Liver (tissue), 3 donors: ENCODE measurements around the gene CCDC6.

Source experiments
- CTCF ChIP-seq: fragments of 150-350 bp; IDR thresholded peaks from 2 replicates; pipeline ENCODE4 v1.5.1; 2017; ENCODE audit warnings: improper control_type of control experiment, low read depth, low read length; ENCODE audit not compliant: missing input control
- GABPA ChIP-seq, 2 donors: IDR thresholded peaks in 1 of 2; conservative IDR thresholded peaks in 1 of 2; 2 replicates each; pipeline ENCODE4 v1.6.1; 2016; ENCODE audit warnings: antibody characterized with exemption in 2 of 2, mild to moderate bottlenecking in 1 of 2, moderate library complexity in 1 of 2
- JUND ChIP-seq, 2 donors: IDR thresholded peaks; 2 replicates each; pipeline ENCODE4 v1.6.1; 2016; ENCODE audit warnings: antibody characterized with exemption in 2 of 2
- MAX ChIP-seq: IDR thresholded peaks from 2 replicates; pipeline ENCODE4 v1.6.1; 2016; ENCODE audit warnings: antibody characterized with exemption
- RAD21 ChIP-seq, 2 donors: IDR thresholded peaks; 2 replicates each; pipeline ENCODE4 v1.6.1; 2016; ENCODE audit warnings: antibody characterized with exemption in 2 of 2, mild to moderate bottlenecking in 2 of 2
- REST ChIP-seq: IDR thresholded peaks from 2 replicates; pipeline ENCODE4 v1.6.1; 2016; ENCODE audit warnings: antibody characterized with exemption, mild to moderate bottlenecking
- RXRA ChIP-seq, 2 donors: IDR thresholded peaks; 2 replicates each; pipeline ENCODE4 v1.6.1; 2017 to 2018; ENCODE audit warnings: antibody characterized with exemption in 2 of 2, mild to moderate bottlenecking in 1 of 2
- SP1 ChIP-seq: IDR thresholded peaks from 2 replicates; pipeline ENCODE4 v1.6.1; 2018; ENCODE audit warnings: antibody characterized with exemption, mild to moderate bottlenecking
- TAF1 ChIP-seq: conservative IDR thresholded peaks from 2 replicates; pipeline ENCODE4 v1.6.1; 2016; ENCODE audit warnings: antibody characterized with exemption, mild to moderate bottlenecking
- YY1 ChIP-seq: IDR thresholded peaks from 2 replicates; pipeline ENCODE4 v1.6.1; 2016; ENCODE audit warnings: antibody characterized with exemption, mild to moderate bottlenecking
- donor health status: healthy.
- donor health status: healthy.

GRCh38 chr10:59753267-59753666, 153.1 kb downstream of the CCDC6 start, which contains the start of gene MRLN:
- TF ChIP-seq RXRA (IDR thresholded peaks at IDR 0.05) (no peak), CTCF (no peak), TAF1 (no peak), JUND (IDR thresholded peaks at IDR 0.05) (no peak), GABPA (IDR thresholded peaks at IDR 0.05 in 1 of 2, conservative IDR thresholded peaks at IDR 0.05 in 1 of 2) (no peak), MAX (no peak), RAD21 (IDR thresholded peaks at IDR 0.05) (no peak), SP1 (no peak), YY1 (no peak), REST (no peak)
